Mesodermal cell (in vitro differentiated cells): Measurements from ENCODE around the gene CD2AP.

Source experiments
- H3K27ac ChIP-seq: 2 replicates; pipeline ENCODE4 v1.7.0; 2013; ENCODE audit warnings: mild to moderate bottlenecking, low read depth, low read length, moderate library complexity; ENCODE audit not compliant: severe bottlenecking
- H3K36me3 ChIP-seq: 2 replicates; pipeline ENCODE4 v1.7.1; 2013; ENCODE audit warnings: mild to moderate bottlenecking, low read length, moderate library complexity; ENCODE audit not compliant: control insufficient read depth, insufficient read depth
- H3K4me1 ChIP-seq: one replicate; pipeline ENCODE4 v1.7.1; 2013; ENCODE audit warnings: mild to moderate bottlenecking, low read length; ENCODE audit not compliant: insufficient read depth, control insufficient read depth, poor library complexity, severe bottlenecking
- H3K4me3 ChIP-seq: 2 replicates; pipeline ENCODE4 v1.7.0; 2013; ENCODE audit warnings: low read length, control low read depth, mild to moderate bottlenecking; ENCODE audit not compliant: insufficient read depth, poor library complexity, severe bottlenecking; ENCODE audit errors: extremely low read depth
- H3K9me3 ChIP-seq: 2 replicates; pipeline ENCODE4 v1.7.1; 2013; ENCODE audit warnings: mild to moderate bottlenecking, low read length, moderate library complexity; ENCODE audit not compliant: control insufficient read depth
- WGBS, 2 experiments: methylation state at CpG; one replicate each; pipeline ENCODE4 v1.1.5; 2013; ENCODE audit warnings: missing lambda C conversion rate in 2 of 2; ENCODE audit not compliant: insufficient coverage in 2 of 2; 5-methylcytosine and 5-hydroxymethylcytosine counted together

The CD2AP gene

GRCh38 chr6:47509937-47510336 is 32.3 kb downstream of the CD2AP start:
- no peak overlapping the region for H3K27ac ChIP-seq
- H3K4me1 ChIP-seq = no peaks in the 10 kb centered on the region
- peaks cover 13% of the 10 kb centered on the region for H3K9me3 ChIP-seq
- WGBS, 2 experiments = no CpG with 5 or more reads among the region's 1 CpG
- no peak overlapping the region for H3K4me3 ChIP-seq
- H3K36me3 ChIP-seq = peaks cover 29% of the 10 kb centered on the region

GRCh38 chr6:47512872-47513271 is 35.3 kb downstream of the CD2AP start:
- H3K27ac ChIP-seq = no peak overlapping the region
- no peaks in the 10 kb centered on the region for H3K4me1 ChIP-seq
- H3K36me3 ChIP-seq = peaks cover 15% of the 10 kb centered on the region
- H3K4me3 ChIP-seq = no peak overlapping the region
- H3K9me3 ChIP-seq = peaks cover 13% of the 10 kb centered on the region

- 100% methylated on average over 1 of the region's 2 CpGs; no CpG with 5 or more reads in 1 of the 2 experiments for whole genome bisulfite sequencing, 2 experiments
- no peaks in the 10 kb centered on the region for H3K4me1 ChIP-seq
- no peak overlapping the region for H3K27ac ChIP-seq
- no peak overlapping the region for H3K4me3 ChIP-seq
- no peaks in the 10 kb centered on the region for H3K9me3 ChIP-seq
- no peaks in the 10 kb centered on the region for H3K36me3 ChIP-seq
Measured at GRCh38 chr6:47519279-47519678, 41.7 kb downstream of the CD2AP start.

- Histone ChIP-seq H3K9me3 (no peaks in the 10 kb centered on the region), H3K4me1 (no peaks in the 10 kb centered on the region), H3K4me3 (no peak overlapping the region), H3K27ac (no peak overlapping the region), H3K36me3 (no peaks in the 10 kb centered on the region)
- 77 to 85% methylated on average over 4 to 6 of the region's 6 CpGs for WGBS, 2 experiments
Measured at GRCh38 chr6:47520282-47520681, 42.7 kb downstream of the CD2AP start.

- 75 to 79% methylated on average over 4 to 6 of the region's 6 CpGs for WGBS, 2 experiments
- peaks cover 6% of the 10 kb centered on the region for H3K36me3 ChIP-seq
- H3K4me1 ChIP-seq = no peaks in the 10 kb centered on the region
- no peak overlapping the region for H3K27ac ChIP-seq
- no peaks in the 10 kb centered on the region for H3K9me3 ChIP-seq
- no peak overlapping the region for H3K4me3 ChIP-seq
Measured at GRCh38 chr6:47521961-47522360, 44.4 kb downstream of the CD2AP start.

DNA sequence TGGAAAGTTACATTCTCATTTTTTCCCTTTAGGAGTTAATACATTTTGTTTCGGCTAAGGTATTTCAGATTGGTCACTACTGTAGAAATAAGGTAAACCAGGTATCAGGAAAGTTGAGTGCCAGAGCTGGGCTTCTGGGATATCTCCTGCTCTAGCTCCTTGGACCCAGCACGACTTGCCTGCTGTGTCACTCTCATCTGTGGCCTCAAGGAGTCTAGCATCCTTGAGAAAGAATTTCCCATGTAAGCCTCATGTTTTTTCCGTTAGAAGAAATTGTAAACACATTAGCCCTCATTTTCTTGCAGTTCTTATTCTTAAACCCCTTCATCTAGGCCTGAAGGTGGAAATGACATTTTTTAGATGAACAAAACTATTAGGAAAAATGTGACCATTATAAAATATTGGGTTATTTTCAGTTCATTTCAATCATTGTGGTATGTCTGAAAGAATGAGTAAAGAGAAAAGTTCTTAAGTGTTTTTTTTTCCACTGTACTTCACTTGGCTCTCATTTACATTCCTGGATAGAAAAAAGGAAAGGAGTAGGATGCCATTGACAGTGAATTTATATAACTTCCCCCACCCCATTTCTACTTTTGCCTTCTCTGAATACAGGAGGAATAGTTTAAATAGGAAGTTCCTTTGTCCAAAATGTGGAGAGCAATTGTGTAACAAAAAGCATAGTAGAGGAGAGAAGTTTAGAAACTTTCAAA is 46.7 kb downstream of the CD2AP start:
- H3K4me3 ChIP-seq = no peak overlapping the region
- H3K4me1 ChIP-seq = no peaks in the 10 kb centered on the region
- WGBS, 2 experiments = 63 to 64% methylated on average over 1 of the region's 3 CpGs
- no peaks in the 10 kb centered on the region for H3K9me3 ChIP-seq
- no peak overlapping the region for H3K27ac ChIP-seq
- H3K36me3 ChIP-seq = peaks cover 12% of the 10 kb centered on the region

DNA sequence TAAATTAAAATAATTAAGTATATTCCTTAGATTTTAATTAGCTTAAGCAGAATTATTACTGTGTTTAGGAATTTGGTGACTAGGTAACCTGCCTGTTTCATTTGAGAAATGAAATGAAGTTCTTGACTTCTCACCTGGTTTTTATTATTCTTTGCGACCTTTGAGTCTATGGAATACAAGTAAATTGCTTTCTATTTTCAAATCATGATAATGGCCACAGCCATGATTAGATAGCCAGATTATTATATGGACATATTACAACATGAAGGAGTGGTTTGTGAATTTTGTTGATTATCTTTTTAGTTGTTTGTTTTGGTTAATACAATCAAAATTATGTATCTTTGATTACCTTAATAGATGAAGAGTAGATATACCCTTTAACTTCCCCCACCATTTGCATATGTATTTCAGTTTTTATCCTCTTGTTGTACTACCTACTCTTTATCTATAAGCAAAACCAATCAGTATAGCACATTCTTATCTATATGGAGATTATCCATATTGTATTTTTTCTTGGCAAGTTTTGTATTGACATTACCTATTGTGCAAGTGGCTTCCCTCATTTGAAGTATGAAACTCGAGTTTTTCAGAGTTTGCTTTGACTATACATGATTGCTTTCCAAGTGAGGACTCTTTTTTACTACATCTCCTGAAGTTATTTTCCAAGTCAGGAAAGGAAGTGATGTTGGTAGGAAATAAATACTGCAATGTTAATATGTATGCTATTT is 47.9 kb downstream of the CD2AP start:
- Histone ChIP-seq H3K27ac (no peak overlapping the region), H3K9me3 (no peaks in the 10 kb centered on the region), H3K4me1 (no peaks in the 10 kb centered on the region), H3K4me3 (no peak overlapping the region), H3K36me3 (peaks cover 12% of the 10 kb centered on the region)
- WGBS, 2 experiments = no CpG with 5 or more reads among the region's 2 CpGs

- Histone ChIP-seq H3K27ac (no peak overlapping the region), H3K9me3 (no peaks in the 10 kb centered on the region), H3K4me1 (no peaks in the 10 kb centered on the region), H3K4me3 (no peak overlapping the region), H3K36me3 (peaks cover 12% of the 10 kb centered on the region)
Measured at GRCh38 chr6:47527274-47527673, 49.7 kb downstream of the CD2AP start.

DNA sequence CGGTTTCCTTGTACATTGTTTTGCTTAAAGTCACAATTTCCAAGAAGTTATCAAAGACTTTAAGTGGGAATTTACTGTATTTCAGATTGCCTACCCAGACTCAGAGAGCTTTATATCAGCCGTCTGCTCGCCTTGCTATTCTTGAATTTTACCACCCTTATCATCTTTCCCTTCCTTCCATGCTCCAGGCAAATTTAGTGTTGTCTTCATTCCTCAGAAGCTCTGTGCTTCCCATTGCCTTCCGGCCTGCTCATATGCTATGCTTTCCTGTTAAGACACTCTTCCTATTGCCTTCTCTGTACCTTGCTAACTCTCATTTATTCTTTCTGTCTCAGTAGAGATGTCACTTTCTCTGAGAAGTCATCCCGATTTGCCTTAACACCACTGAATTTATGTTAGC is 52.1 kb downstream of the CD2AP start:
- WGBS, 2 experiments = 91 to 93% methylated on average over 4 of the region's 5 CpGs
- Histone ChIP-seq H3K4me1 (no peaks in the 10 kb centered on the region), H3K36me3 (peaks cover 20% of the 10 kb centered on the region), H3K4me3 (no peak overlapping the region), H3K9me3 (no peaks in the 10 kb centered on the region), H3K27ac (no peak overlapping the region)

- WGBS, 2 experiments = no CpG with 5 or more reads among the region's 1 CpG
Measured at GRCh38 chr6:47532981-47533585, 55.5 kb downstream of the CD2AP start.

DNA sequence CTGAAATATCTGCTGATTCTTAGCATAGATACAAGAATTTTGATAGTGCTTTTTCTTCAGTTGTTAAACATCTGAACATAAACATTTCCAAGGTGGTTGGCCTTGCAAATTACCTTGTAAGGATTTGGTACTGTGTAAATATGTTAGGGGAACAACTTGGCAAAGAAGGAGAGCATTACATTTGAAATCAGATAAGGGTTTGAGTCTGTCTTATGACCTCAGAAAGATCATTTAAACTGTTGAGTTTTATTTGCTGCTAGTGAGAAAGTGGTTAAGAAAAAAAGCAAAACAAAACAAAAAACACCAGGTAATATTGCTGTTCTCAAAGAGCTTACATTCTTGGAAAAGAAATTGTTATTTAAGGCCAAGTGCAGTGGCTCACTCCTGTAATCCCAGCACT is 56.5 kb downstream of the CD2AP start:
- Histone ChIP-seq H3K4me1 (no peaks in the 10 kb centered on the region), H3K4me3 (no peak overlapping the region), H3K27ac (no peak overlapping the region), H3K36me3 (peaks cover 22% of the 10 kb centered on the region), H3K9me3 (no peaks in the 10 kb centered on the region)

More at GRCh38 chr6:47532981-47533585, 55.5 kb downstream of the CD2AP start:
- Histone ChIP-seq H3K9me3 (no peaks in the 10 kb centered on the region), H3K4me3 (no peak overlapping the region), H3K36me3 (peaks cover 18% of the 10 kb centered on the region), H3K4me1 (no peaks in the 10 kb centered on the region), H3K27ac (no peak overlapping the region)
